RCC 7860 (cell line): Measurements from ENCODE around the gene RUNDC3A.
"Not testable (repeated sequence)": the region's sequence is repeated elsewhere in the genome, so short reads cannot be mapped to it uniquely, and the experiment has no call there.

Source experiments
- DNase-seq: peaks from one replicate; pipeline ENCODE4 v3.0.0-alpha.2; 2015; ENCODE audit warnings: low spot score
- FAIRE-seq: peaks from 2 replicates; lab custom pipeline; 2012; peaks lifted over from hg19 to GRCh38; lab: Jason Lieb, UNC

The RUNDC3A gene

DNA sequence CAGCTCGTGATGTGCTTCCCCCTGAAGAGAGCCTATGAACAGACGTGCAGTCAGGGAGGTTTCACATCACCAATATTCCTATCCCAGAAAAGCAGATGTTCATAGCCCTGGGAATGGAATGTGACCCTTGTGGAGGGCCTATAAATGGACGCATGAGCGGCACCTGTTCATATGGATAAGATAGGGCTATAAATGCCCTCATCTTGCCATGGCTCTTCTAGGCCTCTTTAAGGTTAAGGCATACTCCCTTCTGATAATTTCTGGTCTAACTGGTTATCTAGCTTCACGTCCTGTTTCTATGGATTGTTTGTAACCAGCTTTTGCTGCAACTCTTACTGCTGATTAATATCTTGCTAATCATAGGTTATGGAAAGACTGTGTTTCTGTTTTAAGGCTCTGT, 32.2 kb downstream of the RUNDC3A start:
- not testable (repeated sequence) for FAIRE-seq, DNase-seq

DNA sequence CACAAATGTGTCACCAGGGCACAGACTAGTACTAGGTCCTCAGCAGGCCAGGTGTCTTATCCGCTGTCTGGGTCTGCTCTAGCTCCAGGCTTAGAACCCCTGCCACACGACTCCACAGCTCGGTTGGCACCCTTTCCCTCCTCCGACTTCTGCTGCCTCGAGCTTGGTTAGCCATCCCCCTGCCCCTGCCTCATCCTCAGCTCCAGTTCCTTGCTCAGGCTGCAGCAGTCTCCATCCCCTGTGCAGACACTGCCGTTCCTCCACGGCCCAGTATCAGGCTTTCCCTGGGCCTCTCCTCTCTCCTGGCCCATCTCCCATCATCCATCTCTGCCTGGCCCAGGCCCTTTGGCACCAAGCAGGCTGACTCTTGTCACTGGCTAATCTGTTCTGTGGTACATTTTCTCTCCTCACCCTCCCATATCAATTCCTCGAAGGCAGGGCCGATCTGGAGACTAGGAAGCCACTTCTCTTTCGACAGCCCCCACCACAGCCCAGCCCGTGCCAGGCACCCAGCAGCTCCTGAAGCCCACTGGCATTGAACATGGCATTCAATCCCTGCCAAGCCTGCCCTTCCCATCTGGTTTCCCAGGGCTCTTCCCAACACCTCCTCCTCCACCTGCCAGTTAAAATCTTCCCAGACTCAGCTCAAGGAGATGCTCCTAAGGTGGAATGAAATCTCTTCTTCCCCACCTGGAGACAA, 35.3 kb downstream of the RUNDC3A start:
- DNase-seq (no peak), FAIRE-seq (no peak)

DNA sequence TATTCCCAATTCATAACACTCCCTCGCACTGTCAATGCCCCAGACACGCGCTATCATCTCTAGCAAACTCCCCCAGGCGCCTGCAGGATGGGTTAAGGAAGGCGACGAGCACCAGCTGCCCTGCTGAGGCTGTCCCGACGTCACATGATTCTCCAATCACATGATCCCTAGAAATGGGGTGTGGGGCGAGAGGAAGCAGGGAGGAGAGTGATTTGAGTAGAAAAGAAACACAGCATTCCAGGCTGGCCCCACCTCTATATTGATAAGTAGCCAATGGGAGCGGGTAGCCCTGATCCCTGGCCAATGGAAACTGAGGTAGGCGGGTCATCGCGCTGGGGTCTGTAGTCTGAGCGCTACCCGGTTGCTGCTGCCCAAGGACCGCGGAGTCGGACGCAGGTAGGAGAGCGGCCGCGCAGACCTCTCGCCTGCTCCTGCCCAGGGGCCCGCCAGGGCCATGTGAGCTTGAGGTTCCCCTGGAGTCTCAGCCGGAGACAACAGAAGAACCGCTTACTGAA, 36.6 kb downstream of the RUNDC3A start, which contains the start of gene GRN:
TSS of gene GRN (plus strand) at position 364 of the 515 bp plus-strand sequence. CDS start 3,863 bp downstream, outside the sequence.
- DNase-seq (peak; percentile 95), FAIRE-seq (peak; percentile 89)

DNA sequence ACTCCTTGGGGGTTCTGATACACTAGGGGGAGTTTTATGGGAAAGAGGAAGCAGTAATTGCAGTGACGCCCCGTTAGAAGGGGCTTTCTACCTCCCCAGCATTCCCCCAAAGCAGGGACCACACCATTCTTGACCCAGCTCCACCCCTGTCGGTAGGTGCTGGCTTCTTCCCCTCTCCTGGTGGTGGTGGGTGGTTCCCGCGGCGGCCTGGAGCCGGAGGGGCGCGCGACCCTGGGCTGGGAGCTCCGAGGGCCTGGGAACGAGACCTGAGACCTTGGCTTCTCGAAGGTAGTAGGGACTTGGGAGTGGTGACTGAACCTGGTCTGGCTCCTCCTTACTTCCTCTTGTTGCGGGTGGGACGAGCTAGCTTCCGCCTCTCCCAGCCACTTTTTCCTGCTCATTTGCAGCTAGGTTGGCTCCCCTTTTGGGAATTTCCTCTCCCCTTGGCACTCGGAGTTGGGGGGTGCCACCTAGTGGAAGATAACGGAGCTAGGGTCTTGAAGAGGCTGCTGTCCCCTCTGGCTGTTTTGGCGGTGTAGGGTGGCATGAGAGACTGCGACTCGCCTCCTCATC, 37.1 kb downstream of the RUNDC3A start:
- peak; percentile 54 for DNase-seq

DNA sequence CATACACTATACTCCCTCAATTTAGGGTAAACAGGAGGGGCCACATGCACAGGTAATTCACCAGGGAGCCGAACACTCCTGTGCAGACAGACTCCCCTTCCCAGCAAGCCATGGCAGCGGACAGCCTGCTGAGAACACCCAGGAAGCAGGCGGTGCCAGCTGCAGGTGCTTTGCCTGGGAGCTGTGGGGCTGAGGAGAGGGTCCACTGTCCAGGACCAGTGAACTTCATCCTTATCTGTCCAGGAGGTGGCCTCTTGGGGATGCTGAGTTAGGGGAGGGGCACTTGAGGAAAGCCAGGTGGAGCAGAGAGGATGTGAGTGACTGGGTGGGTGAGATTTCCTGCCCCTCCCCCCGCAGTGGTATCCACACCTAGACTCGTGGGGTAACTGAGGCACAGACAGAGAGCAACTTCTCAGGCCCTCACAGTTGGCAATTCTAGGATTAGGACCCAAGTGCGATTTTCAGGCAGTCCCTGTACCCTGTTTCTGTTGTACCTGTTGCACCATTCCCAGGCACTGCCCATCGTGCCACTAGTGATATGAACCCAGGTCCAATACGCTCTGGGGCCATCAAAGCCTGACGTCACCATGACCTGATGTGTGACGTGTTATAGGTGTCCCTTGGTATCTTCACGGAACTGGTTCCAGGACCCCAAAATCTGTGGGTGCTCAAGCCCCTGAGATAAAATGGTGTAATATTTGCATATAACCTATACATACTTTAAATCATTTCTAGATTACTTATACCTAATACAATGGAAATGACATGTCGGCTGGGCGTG, 37.9 kb downstream of the RUNDC3A start:
- FAIRE-seq (no peak), DNase-seq (no peak)

More for the DNA sequence above, 37.1 kb downstream of the RUNDC3A start:
- FAIRE-seq: no peak

DNA sequence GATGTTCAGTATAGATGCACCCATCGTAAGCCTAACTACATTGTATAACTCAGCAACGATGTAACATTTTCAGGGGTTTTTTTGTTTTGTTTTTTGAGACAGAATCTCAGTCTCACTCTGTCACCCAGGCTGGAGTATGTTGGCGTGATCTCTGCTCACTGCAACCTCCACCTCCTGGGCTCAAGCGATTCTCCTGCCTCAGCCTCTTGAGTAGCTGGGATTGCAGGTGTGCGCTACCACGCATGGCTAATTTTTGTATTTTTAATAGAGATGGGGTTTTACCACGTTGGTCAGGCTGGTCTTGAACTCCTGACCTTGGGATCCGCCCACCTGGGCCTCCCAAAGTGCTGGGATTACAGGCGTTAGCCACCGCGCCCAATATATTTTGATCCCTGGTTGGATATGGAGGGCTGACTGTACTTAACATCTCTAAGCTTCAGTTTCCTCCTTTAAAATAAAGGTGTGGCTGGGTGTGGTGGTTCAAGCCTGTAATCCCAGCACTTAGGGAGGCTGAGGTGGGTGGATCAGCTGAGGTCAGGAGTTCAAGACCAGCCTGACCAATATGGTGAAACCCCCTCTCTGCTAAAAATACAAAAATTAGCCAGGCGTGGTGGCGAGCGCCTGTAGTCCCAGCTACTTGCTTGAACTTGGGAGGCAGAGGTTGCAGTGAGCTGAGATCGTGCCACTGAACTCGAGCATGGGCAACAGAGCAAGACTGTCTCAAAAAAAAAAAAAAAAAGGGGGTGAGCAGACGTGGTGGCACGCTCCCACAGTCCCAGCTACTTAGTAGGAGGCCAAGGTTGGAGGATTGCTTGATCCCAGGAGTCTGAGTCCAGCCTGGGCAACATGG, 39.0 kb downstream of the RUNDC3A start:
- not testable (repeated sequence) for DNase-seq, FAIRE-seq

DNA sequence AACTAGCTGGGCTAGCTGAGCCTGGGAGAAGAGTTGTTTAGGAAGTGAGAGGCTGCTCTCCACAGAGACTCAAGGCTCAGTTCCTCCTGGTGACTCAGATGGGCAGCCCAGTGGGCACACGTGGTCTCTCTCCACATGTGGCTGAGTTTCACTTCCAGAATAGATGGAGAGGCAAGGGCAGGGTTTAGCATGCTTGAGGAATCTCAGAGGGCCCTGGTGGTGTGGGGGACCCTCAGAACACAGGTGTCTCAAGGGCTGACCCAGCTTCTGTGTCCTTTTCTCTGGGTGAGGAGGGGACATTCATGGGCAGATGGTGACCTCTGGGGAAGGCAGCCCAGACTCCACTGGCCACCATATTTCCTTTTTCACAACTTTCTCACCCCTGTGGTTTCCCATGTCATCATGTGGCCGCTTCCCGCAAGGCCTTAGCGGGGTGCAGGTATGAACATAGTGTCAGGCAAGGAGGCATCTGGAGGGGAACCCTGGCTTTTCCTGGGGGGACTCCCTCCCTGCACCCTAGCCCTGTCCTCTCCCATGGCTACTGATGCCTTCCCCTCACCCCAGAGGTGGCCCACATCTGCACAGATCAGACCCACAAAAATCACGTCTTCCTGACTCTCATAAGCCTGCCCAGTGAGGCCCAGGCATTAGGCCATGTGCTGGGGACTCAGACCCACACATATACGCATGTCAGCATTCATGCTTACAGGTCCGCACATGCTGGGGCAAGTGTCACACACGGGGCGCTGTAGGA, 40.0 kb downstream of the RUNDC3A start:
- FAIRE-seq (no peak), DNase-seq (peak; percentile 60)

DNA sequence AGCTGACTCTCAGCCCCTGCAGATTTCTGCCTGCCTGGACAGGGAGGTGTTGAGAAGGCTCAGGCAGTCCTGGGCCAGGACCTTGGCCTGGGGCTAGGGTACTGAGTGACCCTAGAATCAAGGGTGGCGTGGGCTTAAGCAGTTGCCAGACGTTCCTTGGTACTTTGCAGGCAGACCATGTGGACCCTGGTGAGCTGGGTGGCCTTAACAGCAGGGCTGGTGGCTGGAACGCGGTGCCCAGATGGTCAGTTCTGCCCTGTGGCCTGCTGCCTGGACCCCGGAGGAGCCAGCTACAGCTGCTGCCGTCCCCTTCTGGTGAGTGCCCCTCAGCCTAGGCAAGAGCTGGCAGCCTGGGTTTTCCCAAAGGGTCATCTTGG, 40.6 kb downstream of the RUNDC3A start:
- no peak for DNase-seq
- FAIRE-seq: no peak

DNA sequence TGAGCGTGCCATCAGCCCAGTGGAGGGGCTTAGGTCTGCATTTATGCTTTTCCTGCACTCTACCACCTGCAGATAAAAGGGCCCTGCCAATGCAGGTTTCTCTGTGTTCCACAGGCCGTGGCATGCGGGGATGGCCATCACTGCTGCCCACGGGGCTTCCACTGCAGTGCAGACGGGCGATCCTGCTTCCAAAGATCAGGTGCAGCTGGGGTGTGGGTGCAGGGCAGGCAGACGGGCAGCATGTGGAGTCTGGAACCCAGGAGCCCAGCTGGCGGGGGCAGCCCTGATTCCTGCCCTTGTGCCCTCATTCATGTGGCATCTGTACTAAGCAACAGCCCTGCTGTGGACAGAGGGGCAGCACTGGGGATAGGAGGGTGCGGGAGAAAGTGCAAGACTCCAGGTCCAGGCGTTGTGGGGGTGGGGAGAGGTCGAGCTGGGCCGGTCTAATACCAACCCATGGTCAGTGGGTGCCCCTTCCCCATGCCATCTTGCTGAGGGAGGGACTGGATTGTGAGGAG, 41.2 kb downstream of the RUNDC3A start:
- FAIRE-seq: no peak

DNA sequence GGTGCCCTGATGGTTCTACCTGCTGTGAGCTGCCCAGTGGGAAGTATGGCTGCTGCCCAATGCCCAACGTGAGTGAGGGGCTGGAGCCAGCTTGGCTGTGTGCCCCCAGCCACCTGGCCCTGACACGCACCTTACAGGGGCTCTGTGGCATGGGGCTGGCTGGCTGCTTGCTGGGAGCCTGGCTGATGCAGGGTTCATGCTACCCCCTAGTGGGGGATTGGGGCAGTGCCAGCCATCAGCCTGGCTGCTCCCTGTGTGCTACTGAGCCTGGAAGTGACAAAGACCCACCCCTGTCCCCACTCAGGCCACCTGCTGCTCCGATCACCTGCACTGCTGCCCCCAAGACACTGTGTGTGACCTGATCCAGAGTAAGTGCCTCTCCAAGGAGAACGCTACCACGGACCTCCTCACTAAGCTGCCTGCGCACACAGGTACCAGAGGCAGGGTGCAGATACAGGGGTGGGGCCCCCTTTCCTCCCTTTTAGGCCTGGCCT, 42.4 kb downstream of the RUNDC3A start:
- no peak for FAIRE-seq
- peak; percentile 17 for DNase-seq

More for the DNA sequence above, 41.2 kb downstream of the RUNDC3A start:
- no peak for DNase-seq

DNA sequence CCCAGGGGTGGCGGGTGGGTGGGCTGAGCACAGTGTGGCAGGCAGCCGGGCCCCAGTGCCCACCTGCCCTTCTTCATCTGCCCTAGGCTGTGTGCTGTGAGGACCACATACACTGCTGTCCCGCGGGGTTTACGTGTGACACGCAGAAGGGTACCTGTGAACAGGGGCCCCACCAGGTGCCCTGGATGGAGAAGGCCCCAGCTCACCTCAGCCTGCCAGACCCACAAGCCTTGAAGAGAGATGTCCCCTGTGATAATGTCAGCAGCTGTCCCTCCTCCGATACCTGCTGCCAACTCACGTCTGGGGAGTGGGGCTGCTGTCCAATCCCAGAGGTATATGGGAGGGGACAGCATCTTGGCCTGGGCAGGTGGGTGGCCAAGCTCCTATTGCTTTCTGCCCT, 43.1 kb downstream of the RUNDC3A start:
- FAIRE-seq (no peak), DNase-seq (no peak)

DNA sequence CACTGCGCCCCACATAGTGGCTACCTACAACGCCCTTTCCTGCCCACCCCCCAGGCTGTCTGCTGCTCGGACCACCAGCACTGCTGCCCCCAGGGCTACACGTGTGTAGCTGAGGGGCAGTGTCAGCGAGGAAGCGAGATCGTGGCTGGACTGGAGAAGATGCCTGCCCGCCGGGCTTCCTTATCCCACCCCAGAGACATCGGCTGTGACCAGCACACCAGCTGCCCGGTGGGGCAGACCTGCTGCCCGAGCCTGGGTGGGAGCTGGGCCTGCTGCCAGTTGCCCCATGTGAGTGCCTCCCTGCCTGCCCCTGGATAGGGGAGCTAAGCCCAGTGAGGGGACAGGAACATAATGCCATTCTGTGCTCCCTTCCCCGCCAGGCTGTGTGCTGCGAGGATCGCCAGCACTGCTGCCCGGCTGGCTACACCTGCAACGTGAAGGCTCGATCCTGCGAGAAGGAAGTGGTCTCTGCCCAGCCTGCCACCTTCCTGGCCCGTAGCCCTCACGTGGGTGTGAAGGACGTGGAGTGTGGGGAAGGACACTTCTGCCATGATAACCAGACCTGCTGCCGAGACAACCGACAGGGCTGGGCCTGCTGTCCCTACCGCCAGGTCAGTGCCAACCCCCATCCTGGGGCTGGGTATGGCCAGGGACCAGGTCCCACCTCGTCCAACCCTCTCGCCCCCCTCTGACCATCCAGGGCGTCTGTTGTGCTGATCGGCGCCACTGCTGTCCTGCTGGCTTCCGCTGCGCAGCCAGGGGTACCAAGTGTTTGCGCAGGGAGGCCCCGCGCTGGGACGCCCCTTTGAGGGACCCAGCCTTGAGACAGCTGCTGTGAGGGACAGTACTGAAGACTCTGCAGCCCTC, 43.8 kb downstream of the RUNDC3A start:
- no peak for FAIRE-seq
- no peak for DNase-seq

DNA sequence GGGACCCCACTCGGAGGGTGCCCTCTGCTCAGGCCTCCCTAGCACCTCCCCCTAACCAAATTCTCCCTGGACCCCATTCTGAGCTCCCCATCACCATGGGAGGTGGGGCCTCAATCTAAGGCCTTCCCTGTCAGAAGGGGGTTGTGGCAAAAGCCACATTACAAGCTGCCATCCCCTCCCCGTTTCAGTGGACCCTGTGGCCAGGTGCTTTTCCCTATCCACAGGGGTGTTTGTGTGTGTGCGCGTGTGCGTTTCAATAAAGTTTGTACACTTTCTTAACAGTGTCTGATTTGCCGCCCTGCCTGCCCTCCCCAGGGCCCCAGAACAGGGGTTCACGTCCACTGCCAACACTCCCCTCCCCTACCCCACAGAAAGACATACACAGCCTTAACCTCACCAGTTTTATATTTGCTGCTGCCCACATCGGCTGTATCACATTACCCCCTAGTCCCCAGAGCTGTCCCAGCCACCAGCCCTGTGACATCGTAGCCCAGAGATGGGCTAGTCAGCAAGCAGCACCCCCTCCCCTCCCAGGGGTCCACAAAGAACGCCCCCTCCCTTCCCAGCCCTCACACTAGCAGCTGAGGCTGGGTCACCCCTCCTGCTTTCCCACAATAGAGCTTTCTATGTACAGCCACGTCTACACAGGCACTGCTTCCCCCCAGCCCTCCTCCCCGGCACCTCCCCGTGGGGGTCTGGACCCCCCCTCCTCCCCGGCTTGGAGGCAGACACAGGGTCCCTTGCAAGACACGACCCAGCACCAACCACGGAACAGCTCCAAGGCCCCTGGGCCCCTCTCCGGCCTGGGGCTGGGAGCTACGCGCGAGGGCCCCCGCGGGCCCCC, 44.6 kb downstream of the RUNDC3A start:
- FAIRE-seq (no peak), DNase-seq (no peak)

DNA sequence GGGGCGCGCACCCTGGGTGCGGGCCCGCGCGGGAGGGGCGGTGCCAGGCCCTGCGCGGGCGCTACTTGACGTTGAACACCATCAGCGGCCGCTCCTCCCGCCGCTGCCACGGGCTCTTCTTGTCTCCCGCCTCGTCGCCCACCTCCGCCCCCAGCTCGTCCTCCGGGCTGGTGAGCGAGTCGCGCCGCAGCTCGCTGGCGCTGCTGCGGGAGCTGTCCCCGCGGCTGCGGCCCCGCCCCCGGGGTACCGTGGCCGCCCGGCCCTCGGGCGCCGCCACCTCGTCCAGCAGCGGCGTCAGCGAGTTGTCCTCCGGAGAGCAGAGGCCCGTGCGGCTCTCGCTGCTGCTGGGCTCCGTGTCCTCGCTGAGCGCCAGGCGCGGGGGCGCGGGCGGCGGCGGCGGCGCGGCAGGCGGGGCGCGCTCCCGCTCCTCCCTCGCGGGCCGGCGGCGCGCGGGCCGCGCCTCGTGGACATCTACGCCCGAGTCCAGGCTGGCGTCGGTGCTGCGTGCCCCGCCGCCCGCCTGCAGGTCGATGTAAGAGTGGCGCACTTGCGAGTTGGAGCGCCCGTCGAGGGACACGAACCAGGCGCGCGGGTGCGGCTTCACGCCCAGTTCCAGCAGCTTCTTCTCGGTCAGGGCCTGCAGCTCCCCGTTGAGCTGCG, 45.4 kb downstream of the RUNDC3A start:
- no peak for FAIRE-seq
- DNase-seq: no peak

DNA sequence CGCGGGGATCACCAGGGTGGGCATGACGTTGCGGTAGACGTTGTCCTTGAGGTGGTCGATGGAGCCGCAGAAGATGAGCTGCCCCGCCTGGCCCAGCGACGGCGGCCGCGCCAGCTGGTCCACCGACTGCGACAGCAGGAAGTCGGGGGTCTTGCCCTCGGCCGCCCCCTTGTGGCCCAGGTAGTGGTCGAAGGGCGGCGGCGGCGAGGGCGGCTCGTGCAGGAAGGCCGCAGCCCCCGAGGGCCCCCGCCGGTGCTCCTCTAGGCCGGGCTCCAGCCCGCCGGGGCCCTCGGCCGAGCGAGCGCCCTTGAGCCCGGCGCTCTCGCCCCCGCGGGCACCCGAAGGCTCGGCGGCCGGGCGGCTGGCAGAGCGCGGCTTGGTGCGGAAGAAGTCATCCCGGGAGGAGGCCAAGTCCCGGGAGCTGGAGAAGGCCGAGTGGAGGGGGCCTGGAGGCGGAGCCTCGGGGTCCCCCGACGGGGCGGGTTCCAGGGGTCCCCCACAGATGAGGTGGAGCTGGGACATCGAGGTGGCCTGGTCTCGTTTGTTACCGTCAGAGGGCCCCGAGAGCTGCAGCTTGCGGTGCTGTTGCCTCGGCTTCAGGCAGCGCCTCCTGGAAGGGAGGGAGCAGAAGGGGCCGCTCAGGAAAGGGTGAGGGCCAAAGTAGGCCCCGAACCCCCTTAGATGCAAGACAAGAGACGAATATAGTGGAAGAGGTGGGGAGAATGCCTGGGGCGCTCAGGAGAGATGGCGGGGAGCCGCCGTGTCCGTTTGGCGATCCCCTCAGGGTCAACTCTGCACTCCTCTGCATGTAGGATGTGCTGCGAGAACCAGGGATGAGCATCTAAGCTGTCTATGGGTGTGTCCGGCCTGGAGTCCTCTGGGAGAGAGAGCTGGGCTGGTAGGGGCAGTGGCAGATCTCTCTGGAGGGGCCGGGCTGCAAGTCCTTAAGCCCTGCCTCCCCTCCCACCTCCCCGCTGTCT, 46.5 kb downstream of the RUNDC3A start:
- DNase-seq: no peak
- no peak for FAIRE-seq

DNA sequence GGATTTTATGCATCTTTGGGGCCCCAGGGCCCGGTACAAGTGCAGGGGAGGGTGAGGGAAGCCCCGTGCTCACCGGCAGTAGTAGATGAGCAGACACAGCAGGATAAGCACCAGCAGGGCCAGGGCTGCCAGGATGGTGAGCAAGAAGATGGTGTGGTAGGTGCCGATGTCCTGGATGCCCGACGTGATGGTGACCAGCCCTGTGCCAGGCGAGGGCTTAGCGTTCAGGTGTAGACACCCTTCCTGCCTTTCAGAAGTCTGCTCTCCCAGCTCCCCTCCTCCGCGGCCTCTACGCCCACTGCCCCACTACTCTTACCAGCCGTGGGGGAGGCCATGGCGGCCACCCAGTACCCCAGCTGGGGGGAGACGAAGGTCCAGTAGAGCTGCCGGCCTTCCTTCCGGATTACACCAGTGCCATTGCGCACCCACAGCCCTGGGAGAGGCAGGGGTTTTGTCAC, 47.3 kb downstream of the RUNDC3A start:
- FAIRE-seq (no peak), DNase-seq (no peak)
